Pancreas (tissue), 10 donors: ENCODE measurements around the gene PGK1. TPM values are rescaled to one million over a fixed set of nuclear protein-coding genes. Genes with fewer than 3 reads are reported as not detected.

Experiments
- ATAC-seq, 4 donors: fragments of 200-7000 bp; cut with Tn5 transposase; one replicate each; pipeline versions ENCODE4 v1.8.0 to v1.9.1; 2020; ENCODE audit warnings: mild to moderate bottlenecking in 4 of 4, moderate library complexity in 4 of 4
- DNase-seq, 6 donors: peaks; one replicate each; pipeline ENCODE4 v3.0.0-alpha.2; 2020
- FAIRE-seq: peaks from 2 replicates; lab custom pipeline; 2012; peaks lifted over from hg19 to GRCh38; lab: Jason Lieb, UNC
- H3K27ac ChIP-seq, 4 donors: fragments of 200-600 bp; sonication (generic); 1 replicate in 3 of 4; 2 replicates in 1 of 4; pipeline versions ENCODE4 v1.5.0 to v1.8.0; 2020
- H3K27me3 ChIP-seq, 4 donors: fragments of 200-600 bp; one replicate each; pipeline ENCODE4 v1.8.0; 2021
- H3K36me3 ChIP-seq, 3 donors: fragments of 200-600 bp; sonication (generic) in 1 of 3; one replicate each; pipeline versions ENCODE4 v1.5.0 to v1.8.0; 2020 to 2021
- H3K4me1 ChIP-seq, 3 donors: fragments of 200-600 bp; one replicate each; pipeline ENCODE4 v1.8.0; 2021
- H3K4me3 ChIP-seq, 4 donors: fragments of 200-600 bp; sonication (generic) in 2 of 4; one replicate each; pipeline versions ENCODE4 v1.5.0 to v1.8.0; 2020 to 2021
- H3K9me3 ChIP-seq, 4 donors: fragments of 200-600 bp; one replicate each; pipeline ENCODE4 v1.8.0; 2021
- CTCF ChIP-seq, 4 donors: fragments of 200-600 bp; sonication (generic) in 3 of 4; IDR thresholded peaks; one replicate each; pipeline versions ENCODE4 v1.5.0 to v1.8.0; 2021; ENCODE audit warnings: antibody characterized with exemption in 4 of 4
- WGBS, 2 donors: extraction: QIAGEN DNeasy Blood & Tissue Kit; methylation state at CpG; one replicate each; pipeline ENCODE4 v1.1.7; 2013; 5-methylcytosine and 5-hydroxymethylcytosine counted together
- intact Hi-C, 3 donors: fragments of 100-400 bp; cut with DNase I; formaldehyde crosslinking; loops; one replicate each; pipeline versions ENCODE4 v1.11.1 to v1.14.2; 2022
- polyA plus RNA-seq, 2 donors: library from polyadenylated mRNA; stranded (reverse); fragments of 200-250 nt; gene quantifications; one replicate each; pipeline ENCODE4 v1.2.3, GENCODE V29; 2013
- total RNA-seq, 6 donors: library from RNA; stranded (reverse); fragmentation: NEBNext Ultra II Directional in 4 of 6; extraction: Animal tissue kit (Norgen Biotek cat#: 25700) in 4 of 6; gene quantifications; one replicate each; pipeline versions ENCODE4 v1.2.1 to v1.2.4, GENCODE V29; 2021 to 2023
- donor health status: healthy with polysubstance abuse.
- donor health status: DM: no; HTN: no; CAD: no; lungs with moderate emphysema.
- donor health status: DM: no; HTN: no; CAD: no.
- donor health status: control.
- donor health status: control.
- donor health status: Bipolar disorder and iron deficiency.
- donor health status: DM: yes; HTN: yes; CAD: no.
- donor health status: DM: no; HTN: no; CAD: no.
- donor health status: DM: no; HTN: no; CAD: no.
- donor health status: DM: yes; HTN: yes; CAD: no.

PGK1 gene
- total and polyA plus RNA-seq, 8 donors: 27.0 to 120 (median 69.6) TPM

GRCh38 chrX:78098108-78098507 is 5.9 kb upstream of the PGK1 start:
- H3K27me3 ChIP-seq: peaks cover 0 to 13% (median 0%) of the 10 kb centered on the region in 4 donors
- H3K4me1 ChIP-seq: no peaks in the 10 kb centered on the region
- intact Hi-C loops: no loop called here
- FAIRE-seq: no peak
- no peak for TF ChIP-seq CTCF (IDR thresholded peaks at IDR 0.05)
- H3K4me3 ChIP-seq: no peak overlapping the region
- no peak for ATAC-seq
- no peaks in the 10 kb centered on the region for H3K9me3 ChIP-seq
- no peak overlapping the region for H3K27ac ChIP-seq
- DNase-seq: no peak
- H3K36me3 ChIP-seq: no peaks in the 10 kb centered on the region

- Histone ChIP-seq H3K4me3 (no peak overlapping the region), H3K4me1 (peaks cover 0 to 3% (median 0%) of the 10 kb centered on the region in 3 donors), H3K27me3 (peaks cover 0 to 10% (median 0%) of the 10 kb centered on the region in 4 donors), H3K9me3 (no peaks in the 10 kb centered on the region), H3K36me3 (no peaks in the 10 kb centered on the region), H3K27ac (no peak overlapping the region)
- intact Hi-C loops: no loop called here
- TF ChIP-seq CTCF (IDR thresholded peaks at IDR 0.05): no peak
- 68 to 92% methylated on average over 1 of the region's 1 CpG for WGBS, 2 donors
- FAIRE-seq (no peak), ATAC-seq (no peak), DNase-seq (no peak)
These were observed 2.0 kb upstream of the PGK1 start for GRCh38 chrX:78102091-78102490.

GRCh38 chrX:78103001-78103622 is 936 bp upstream of the PGK1 start:
- intact Hi-C loops: no loop called here
- Histone ChIP-seq H3K36me3 (no peaks in the 10 kb centered on the region), H3K4me3 (peak overlapping the region in 3 of 4 donors; percentile 13 to 64 (median 55)), H3K27me3 (peaks cover 0 to 10% (median 0%) of the 10 kb centered on the region in 4 donors), H3K9me3 (no peaks in the 10 kb centered on the region), H3K4me1 (peaks cover 0 to 11% (median 5%) of the 10 kb centered on the region in 3 donors), H3K27ac (peak overlapping the region; percentile 62 to 98 (median 82))
- no peak for DNase-seq
- ATAC-seq: no peak
- no peak for TF ChIP-seq CTCF (IDR thresholded peaks at IDR 0.05)
- 78 to 79% methylated on average over 23 of the region's 23 CpGs for WGBS, 2 donors
- FAIRE-seq: no peak

- H3K4me3 ChIP-seq: peak overlapping the region; percentile 24 to 69 (median 60)
- no peak for TF ChIP-seq CTCF (IDR thresholded peaks at IDR 0.05)
- FAIRE-seq: no peak
- peaks cover 0 to 10% (median 0%) of the 10 kb centered on the region in 4 donors for H3K27me3 ChIP-seq
- peak; percentile 61 to 70 (median 64) for ATAC-seq
- WGBS, 2 donors: 0 to 27% methylated on average over 27 of the region's 27 CpGs
- H3K9me3 ChIP-seq: no peaks in the 10 kb centered on the region
- peaks cover 0 to 14% (median 5%) of the 10 kb centered on the region in 3 donors for H3K4me1 ChIP-seq
- peak overlapping the region; percentile 62 to 98 (median 82) for H3K27ac ChIP-seq
- intact Hi-C loops: no loop called here
- DNase-seq: peak in 5 of 6 donors; percentile 36 to 59 (median 44)
- no peaks in the 10 kb centered on the region for H3K36me3 ChIP-seq
These were observed 564 bp downstream of the PGK1 start for GRCh38 chrX:78104447-78105176.
